ENCODE results near the gene TTLL8.
"Not testable (repeated sequence)": the region's sequence is repeated elsewhere in the genome, so short reads cannot be mapped to it uniquely, and the experiment has no call there.

DNA sequence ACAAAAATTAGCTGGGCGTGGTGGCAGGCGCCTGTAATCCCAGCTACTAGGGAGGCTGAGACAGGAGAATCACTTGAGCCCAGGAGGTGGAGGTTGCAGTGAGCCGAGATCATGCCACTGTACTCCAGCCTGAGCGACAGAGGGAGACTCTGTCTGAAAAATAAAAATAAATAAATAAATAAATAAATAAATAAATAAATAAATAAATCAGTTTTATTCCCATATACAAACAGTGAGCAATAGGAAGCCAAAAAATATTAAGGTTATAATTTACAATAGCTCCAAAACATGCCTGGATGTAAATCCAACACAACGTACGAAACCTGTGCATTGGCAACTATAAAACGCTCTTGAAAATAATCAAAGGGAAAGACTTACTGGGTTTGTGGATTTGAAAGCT lies 76.3 kb downstream of the TTLL8 start:
- TF ChIP-seq, protein P1, sequence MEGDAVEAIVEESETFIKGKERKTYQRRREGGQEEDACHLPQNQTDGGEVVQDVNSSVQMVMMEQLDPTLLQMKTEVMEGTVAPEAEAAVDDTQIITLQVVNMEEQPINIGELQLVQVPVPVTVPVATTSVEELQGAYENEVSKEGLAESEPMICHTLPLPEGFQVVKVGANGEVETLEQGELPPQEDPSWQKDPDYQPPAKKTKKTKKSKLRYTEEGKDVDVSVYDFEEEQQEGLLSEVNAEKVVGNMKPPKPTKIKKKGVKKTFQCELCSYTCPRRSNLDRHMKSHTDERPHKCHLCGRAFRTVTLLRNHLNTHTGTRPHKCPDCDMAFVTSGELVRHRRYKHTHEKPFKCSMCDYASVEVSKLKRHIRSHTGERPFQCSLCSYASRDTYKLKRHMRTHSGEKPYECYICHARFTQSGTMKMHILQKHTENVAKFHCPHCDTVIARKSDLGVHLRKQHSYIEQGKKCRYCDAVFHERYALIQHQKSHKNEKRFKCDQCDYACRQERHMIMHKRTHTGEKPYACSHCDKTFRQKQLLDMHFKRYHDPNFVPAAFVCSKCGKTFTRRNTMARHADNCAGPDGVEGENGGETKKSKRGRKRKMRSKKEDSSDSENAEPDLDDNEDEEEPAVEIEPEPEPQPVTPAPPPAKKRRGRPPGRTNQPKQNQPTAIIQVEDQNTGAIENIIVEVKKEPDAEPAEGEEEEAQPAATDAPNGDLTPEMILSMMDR (IDR thresholded peaks at IDR 0.05), result not testable (repeated sequence)
- not testable (repeated sequence) for TF ChIP-seq EP300 (IDR thresholded peaks at IDR 0.05)
